ENCODE data around the gene PROCA1.

The PROCA1 gene

DNA sequence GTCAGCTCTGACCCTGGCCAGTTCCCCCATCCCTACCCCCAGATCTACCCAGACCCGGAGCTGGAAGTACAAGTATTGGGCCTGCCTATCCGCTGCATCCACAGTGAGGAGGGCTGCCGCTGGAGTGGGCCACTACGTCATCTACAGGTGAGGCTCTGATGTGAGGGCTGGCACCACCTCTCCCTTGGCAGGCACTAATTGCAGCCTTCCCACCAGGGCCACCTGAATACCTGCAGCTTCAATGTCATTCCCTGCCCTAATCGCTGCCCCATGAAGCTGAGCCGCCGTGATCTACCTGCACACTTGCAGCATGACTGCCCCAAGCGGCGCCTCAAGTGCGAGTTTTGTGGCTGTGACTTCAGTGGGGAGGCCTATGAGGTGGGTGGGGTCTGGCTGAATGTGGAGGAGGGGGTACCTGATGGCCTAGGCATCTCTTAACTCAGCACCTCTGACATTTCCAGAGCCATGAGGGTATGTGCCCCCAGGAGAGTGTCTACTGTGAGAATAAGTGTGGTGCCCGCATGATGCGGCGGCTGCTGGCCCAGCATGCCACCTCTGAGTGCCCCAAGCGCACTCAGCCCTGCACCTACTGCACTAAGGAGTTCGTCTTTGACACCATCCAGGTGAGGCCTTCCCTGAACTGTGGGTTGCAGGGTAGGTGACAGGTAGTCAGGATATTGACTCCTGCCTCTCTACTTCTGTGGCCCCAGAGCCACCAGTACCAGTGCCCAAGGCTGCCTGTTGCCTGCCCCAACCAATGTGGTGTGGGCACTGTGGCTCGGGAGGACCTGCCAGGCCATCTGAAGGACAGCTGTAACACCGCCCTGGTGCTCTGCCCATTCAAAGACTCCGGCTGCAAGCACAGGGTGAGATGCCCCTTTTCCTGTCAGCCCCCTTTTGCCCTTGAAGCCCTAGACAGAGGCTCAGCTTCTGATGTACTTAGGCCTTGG is 36.4 kb upstream of the PROCA1 start:
- TF ChIP-seq, protein P1, sequence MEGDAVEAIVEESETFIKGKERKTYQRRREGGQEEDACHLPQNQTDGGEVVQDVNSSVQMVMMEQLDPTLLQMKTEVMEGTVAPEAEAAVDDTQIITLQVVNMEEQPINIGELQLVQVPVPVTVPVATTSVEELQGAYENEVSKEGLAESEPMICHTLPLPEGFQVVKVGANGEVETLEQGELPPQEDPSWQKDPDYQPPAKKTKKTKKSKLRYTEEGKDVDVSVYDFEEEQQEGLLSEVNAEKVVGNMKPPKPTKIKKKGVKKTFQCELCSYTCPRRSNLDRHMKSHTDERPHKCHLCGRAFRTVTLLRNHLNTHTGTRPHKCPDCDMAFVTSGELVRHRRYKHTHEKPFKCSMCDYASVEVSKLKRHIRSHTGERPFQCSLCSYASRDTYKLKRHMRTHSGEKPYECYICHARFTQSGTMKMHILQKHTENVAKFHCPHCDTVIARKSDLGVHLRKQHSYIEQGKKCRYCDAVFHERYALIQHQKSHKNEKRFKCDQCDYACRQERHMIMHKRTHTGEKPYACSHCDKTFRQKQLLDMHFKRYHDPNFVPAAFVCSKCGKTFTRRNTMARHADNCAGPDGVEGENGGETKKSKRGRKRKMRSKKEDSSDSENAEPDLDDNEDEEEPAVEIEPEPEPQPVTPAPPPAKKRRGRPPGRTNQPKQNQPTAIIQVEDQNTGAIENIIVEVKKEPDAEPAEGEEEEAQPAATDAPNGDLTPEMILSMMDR (IDR thresholded peaks at IDR 0.05; ENCODE audit: low read depth, low read length) = no peak
- H3K4me3 ChIP-seq (ENCODE audit: low read depth, low read length) = no peak overlapping the region
- DNase-seq = no peak
- H3K27ac ChIP-seq = peak overlapping the region; percentile 93
- H3K27me3 ChIP-seq (ENCODE audit: insufficient read depth, low read depth, severe bottlenecking) = no peaks in the 10 kb centered on the region
- H3K36me3 ChIP-seq = peaks cover 82% of the 10 kb centered on the region
- H3K9me3 ChIP-seq (ENCODE audit: severe bottlenecking) = no peaks in the 10 kb centered on the region

DNA sequence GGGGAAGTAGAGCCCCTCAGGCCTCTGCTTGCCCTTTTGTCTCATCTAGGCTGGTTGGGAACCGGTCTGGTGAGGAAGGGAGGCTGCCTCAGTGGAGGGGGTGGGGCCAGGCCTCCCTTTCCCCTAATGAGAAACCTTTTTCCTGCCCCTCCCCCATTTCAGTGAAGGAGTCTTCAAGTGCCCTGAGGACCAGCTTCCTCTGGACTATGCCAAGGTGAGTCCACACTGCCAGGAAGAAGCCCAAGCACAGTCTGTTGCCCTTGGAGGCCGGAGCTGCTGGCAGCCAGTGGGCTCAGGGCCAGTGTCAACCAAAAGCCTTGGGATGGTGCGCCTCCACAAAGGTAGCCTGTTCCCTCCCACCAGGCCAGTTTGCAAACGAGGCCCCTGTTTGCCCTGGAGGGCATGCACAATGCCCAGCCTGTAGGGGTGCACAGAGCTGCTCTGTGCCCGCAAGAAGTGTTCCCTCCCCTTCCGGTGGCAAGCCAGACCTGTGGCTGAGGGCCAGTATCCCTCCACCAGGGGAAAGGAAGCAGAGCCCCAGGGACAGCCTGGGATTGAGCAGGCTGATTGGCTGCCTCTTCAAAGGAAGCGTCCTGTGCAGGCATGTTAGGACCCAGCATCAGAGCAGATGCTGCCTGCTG is 35.5 kb upstream of the PROCA1 start:
- peak overlapping the region; percentile 93 for H3K27ac ChIP-seq
- no peaks in the 10 kb centered on the region for H3K27me3 ChIP-seq (ENCODE audit: insufficient read depth, low read depth, severe bottlenecking)
- H3K4me3 ChIP-seq (ENCODE audit: low read depth, low read length) = no peak overlapping the region
- TF ChIP-seq, protein P1 (IDR thresholded peaks at IDR 0.05; ENCODE audit: low read depth, low read length) = no peak
- DNase-seq = no peak
- H3K9me3 ChIP-seq (ENCODE audit: severe bottlenecking) = no peaks in the 10 kb centered on the region
- peaks cover 77% of the 10 kb centered on the region for H3K36me3 ChIP-seq

DNA sequence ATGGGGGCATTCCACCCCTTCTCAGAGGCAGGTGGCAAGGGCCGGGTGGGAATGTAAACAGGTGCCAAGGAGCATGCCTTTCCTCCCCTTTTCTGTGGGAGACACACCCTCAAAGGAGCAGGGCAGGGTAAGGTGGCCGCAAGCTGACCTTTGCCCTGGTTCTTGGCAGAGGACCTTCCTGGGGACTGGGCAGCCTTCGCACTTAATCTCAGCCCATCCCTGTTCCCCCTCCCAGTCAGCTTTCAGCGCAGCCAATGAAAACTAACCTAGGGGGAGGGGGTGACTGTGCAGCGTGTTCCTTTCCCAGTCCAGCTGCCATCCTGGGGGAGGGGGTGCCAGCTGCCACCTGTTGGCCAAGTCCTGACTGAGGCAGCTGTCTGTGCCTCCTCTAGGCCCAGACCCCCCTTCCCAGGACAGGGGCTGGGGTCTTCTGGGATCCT is 34.9 kb upstream of the PROCA1 start:
- Histone ChIP-seq H3K9me3 (ENCODE audit: severe bottlenecking) (no peaks in the 10 kb centered on the region), H3K4me3 (ENCODE audit: low read depth, low read length) (no peak overlapping the region), H3K27ac (peak overlapping the region; percentile 93), H3K27me3 (ENCODE audit: insufficient read depth, low read depth, severe bottlenecking) (no peaks in the 10 kb centered on the region), H3K36me3 (peaks cover 71% of the 10 kb centered on the region)
- DNase-seq = peak; percentile 93
- TF ChIP-seq, protein P1 (IDR thresholded peaks at IDR 0.05; ENCODE audit: low read depth, low read length) = 0 out of 2 replicates have a peak, but pooled peaks have one; percentile 9

DNA sequence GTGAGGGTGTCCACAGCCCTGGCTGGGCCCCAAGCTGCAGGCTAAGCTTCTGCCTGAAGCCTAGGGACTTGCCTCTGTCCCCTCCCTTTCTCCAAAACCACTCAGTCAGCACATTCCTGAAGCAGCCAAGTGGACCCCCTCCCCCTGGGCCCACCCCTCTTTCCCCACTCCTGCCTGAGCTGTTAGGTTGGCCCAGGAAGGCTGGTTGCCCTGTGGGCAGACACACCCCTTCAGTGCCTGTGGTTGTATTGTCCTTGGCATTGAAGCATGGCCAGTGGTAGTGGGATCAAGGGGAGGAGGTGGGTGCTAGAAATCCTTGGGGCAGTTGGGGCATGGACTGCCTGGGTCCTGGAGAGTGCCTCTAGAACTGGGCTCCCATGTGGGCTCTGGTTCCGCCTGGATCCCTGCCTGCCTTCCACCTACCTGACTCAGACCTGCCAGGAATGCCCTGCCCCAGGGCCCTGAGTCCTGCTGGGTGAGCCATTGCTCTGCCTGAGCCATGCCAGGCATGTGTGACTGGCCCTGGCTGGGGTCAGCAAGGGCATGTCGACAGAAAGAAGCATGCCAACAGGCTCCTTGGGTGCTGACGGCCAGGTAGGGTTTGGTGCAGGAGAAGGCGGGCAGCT is 34.2 kb upstream of the PROCA1 start:
- Histone ChIP-seq H3K27me3 (ENCODE audit: insufficient read depth, low read depth, severe bottlenecking) (no peaks in the 10 kb centered on the region), H3K4me3 (ENCODE audit: low read depth, low read length) (peak overlapping the region; percentile 87), H3K36me3 (peaks cover 64% of the 10 kb centered on the region), H3K9me3 (ENCODE audit: severe bottlenecking) (no peaks in the 10 kb centered on the region), H3K27ac (peak overlapping the region; percentile 93)
- no peak for DNase-seq
- TF ChIP-seq, protein P1 (IDR thresholded peaks at IDR 0.05; ENCODE audit: low read depth, low read length) = no peak

DNA sequence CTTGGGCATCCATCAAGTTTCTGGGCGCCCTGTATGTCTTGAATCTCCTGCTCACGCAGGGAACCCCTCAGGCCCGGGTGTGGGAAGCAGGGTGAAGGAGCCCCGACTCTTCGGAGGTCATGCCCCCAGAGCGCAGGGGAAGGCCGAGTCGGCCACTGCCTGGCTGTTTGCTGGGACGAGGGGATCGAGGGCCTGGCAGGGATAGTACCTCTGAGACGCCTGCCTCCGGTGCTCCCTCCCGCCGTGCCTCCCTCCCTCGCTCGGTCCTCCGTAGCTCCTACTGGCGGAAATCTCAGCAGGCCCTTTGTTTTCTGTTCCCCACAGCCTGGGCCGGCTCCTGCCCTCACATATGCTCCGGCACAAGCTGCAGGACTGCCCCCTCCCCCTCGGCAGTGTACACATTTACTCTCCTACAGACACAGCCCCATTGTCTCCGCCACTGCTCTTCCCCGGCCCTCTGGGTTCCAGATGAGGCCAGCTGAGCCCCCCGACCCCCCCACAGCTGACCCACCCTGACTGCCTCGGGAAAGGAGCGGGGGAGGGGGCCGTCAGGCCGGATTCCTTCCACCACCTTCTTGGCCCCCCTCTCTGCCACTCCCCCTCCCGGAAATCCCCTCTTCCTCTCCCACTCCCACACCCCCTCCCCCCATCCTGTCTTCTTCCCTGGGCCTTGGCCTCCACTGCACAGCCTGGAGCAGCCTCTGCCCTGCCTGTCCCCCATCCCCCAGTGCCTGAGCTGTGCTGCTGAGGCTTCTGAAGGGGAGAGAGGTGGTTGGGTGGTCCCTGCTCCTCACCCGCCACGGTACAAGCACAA is 33.5 kb upstream of the PROCA1 start:
- Histone ChIP-seq H3K27me3 (ENCODE audit: insufficient read depth, low read depth, severe bottlenecking) (no peaks in the 10 kb centered on the region), H3K36me3 (peaks cover 57% of the 10 kb centered on the region), H3K9me3 (ENCODE audit: severe bottlenecking) (no peaks in the 10 kb centered on the region), H3K27ac (peak overlapping the region; percentile 93), H3K4me3 (ENCODE audit: low read depth, low read length) (peak overlapping the region; percentile 87)
- DNase-seq = peak; percentile 58
- TF ChIP-seq, protein P1 (IDR thresholded peaks at IDR 0.05; ENCODE audit: low read depth, low read length) = no peak

Data from WERI-Rb-1 (cell line).